ENCODE data around the gene C1QTNF3.

Gene C1QTNF3

GRCh38 chr5:33978306-33978705, 64.7 kb downstream of the C1QTNF3 start:
- Histone ChIP-seq H3K4me3 (ENCODE audit: insufficient read depth, low read length, poor library complexity, severe bottlenecking) (no peak overlapping the region), H3K36me3 (ENCODE audit: low read length) (no peaks in the 10 kb centered on the region), H2AFZ (ENCODE audit: low read depth, low read length, severe bottlenecking) (no peak overlapping the region), H3K27me3 (ENCODE audit: low read length) (no peaks in the 10 kb centered on the region), H3K79me2 (ENCODE audit: insufficient read depth, low read length) (no peaks in the 10 kb centered on the region), H3F3A (ENCODE audit: insufficient read depth) (no peaks in the 10 kb centered on the region), H4K20me1 (ENCODE audit: low read depth, low read length) (no peaks in the 10 kb centered on the region), H3K4me2 (ENCODE audit: low read depth, low read length, poor library complexity, severe bottlenecking) (no peak overlapping the region), H3K9me2 (replicated peaks; ENCODE audit: insufficient read depth, low read length) (no peaks in the 10 kb centered on the region), H3K27ac (ENCODE audit: low read depth, low read length) (no peak overlapping the region), H3K9me3 (ENCODE audit: insufficient read depth, low read length) (no peaks in the 10 kb centered on the region), H3K9ac (ENCODE audit: low read length) (no peak overlapping the region)
- no peak for TF ChIP-seq EZH2phosphoT487 (conservative IDR thresholded peaks at IDR 0.05; ENCODE audit: low read length)
- TF ChIP-seq, protein P1, sequence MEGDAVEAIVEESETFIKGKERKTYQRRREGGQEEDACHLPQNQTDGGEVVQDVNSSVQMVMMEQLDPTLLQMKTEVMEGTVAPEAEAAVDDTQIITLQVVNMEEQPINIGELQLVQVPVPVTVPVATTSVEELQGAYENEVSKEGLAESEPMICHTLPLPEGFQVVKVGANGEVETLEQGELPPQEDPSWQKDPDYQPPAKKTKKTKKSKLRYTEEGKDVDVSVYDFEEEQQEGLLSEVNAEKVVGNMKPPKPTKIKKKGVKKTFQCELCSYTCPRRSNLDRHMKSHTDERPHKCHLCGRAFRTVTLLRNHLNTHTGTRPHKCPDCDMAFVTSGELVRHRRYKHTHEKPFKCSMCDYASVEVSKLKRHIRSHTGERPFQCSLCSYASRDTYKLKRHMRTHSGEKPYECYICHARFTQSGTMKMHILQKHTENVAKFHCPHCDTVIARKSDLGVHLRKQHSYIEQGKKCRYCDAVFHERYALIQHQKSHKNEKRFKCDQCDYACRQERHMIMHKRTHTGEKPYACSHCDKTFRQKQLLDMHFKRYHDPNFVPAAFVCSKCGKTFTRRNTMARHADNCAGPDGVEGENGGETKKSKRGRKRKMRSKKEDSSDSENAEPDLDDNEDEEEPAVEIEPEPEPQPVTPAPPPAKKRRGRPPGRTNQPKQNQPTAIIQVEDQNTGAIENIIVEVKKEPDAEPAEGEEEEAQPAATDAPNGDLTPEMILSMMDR (IDR thresholded peaks at IDR 0.05; ENCODE audit: insufficient read depth, low read length, poor library complexity, severe bottlenecking), result no peak

DNA sequence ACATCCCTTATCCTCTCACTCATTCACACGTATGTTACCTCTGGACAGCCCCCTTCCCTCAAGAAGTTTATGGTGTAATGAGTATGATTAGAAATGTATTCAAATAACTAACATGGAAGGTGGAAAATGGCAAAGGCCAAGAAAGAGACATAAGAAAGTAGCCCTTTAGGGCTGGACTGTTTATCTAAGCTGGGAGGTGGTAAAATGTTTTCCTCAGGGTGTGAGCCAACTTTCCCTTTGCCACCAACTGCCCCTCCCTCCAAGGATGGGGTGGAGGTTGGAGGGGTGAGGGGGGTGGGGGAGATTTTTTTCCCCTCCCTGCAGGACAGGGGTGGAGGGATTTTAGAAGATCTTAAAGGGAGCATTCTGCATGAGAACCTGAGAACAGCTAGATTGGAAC, 66.7 kb downstream of the C1QTNF3 start:
- Histone ChIP-seq H2AFZ (ENCODE audit: low read depth, low read length, severe bottlenecking) (no peak overlapping the region), H4K20me1 (ENCODE audit: low read depth, low read length) (no peaks in the 10 kb centered on the region), H3K4me3 (ENCODE audit: insufficient read depth, low read length, poor library complexity, severe bottlenecking) (no peak overlapping the region), H3K79me2 (ENCODE audit: insufficient read depth, low read length) (no peaks in the 10 kb centered on the region), H3K9me2 (replicated peaks; ENCODE audit: insufficient read depth, low read length) (no peaks in the 10 kb centered on the region), H3K9me3 (ENCODE audit: insufficient read depth, low read length) (no peaks in the 10 kb centered on the region), H3K9ac (ENCODE audit: low read length) (no peak overlapping the region), H3K36me3 (ENCODE audit: low read length) (no peaks in the 10 kb centered on the region), H3K27ac (ENCODE audit: low read depth, low read length) (no peak overlapping the region), H3F3A (ENCODE audit: insufficient read depth) (no peaks in the 10 kb centered on the region), H3K4me2 (ENCODE audit: low read depth, low read length, poor library complexity, severe bottlenecking) (no peak overlapping the region), H3K27me3 (ENCODE audit: low read length) (no peaks in the 10 kb centered on the region)
- TF ChIP-seq, protein P1 (IDR thresholded peaks at IDR 0.05; ENCODE audit: insufficient read depth, low read length, poor library complexity, severe bottlenecking), result no peak
- TF ChIP-seq EZH2phosphoT487 (conservative IDR thresholded peaks at IDR 0.05; ENCODE audit: low read length), result no peak

GRCh38 chr5:33975852-33976251, 67.2 kb downstream of the C1QTNF3 start:
- Histone ChIP-seq H4K20me1 (ENCODE audit: low read depth, low read length) (no peaks in the 10 kb centered on the region), H3K9me2 (replicated peaks; ENCODE audit: insufficient read depth, low read length) (no peaks in the 10 kb centered on the region), H3K79me2 (ENCODE audit: insufficient read depth, low read length) (no peaks in the 10 kb centered on the region), H3K36me3 (ENCODE audit: low read length) (no peaks in the 10 kb centered on the region), H3K27ac (ENCODE audit: low read depth, low read length) (no peak overlapping the region), H3K27me3 (ENCODE audit: low read length) (no peaks in the 10 kb centered on the region), H3K9ac (ENCODE audit: low read length) (no peak overlapping the region), H3F3A (ENCODE audit: insufficient read depth) (no peaks in the 10 kb centered on the region), H3K9me3 (ENCODE audit: insufficient read depth, low read length) (no peaks in the 10 kb centered on the region), H3K4me2 (ENCODE audit: low read depth, low read length, poor library complexity, severe bottlenecking) (no peak overlapping the region), H2AFZ (ENCODE audit: low read depth, low read length, severe bottlenecking) (no peak overlapping the region), H3K4me3 (ENCODE audit: insufficient read depth, low read length, poor library complexity, severe bottlenecking) (no peak overlapping the region)
- TF ChIP-seq, protein P1 (IDR thresholded peaks at IDR 0.05; ENCODE audit: insufficient read depth, low read length, poor library complexity, severe bottlenecking), result no peak
- TF ChIP-seq EZH2phosphoT487 (conservative IDR thresholded peaks at IDR 0.05; ENCODE audit: low read length), result no peak
